Transverse colon (tissue), 4 donors: ENCODE data around the gene PHACTR3. TPM values are rescaled to one million over a fixed set of nuclear protein-coding genes. Genes with fewer than 3 reads are reported as not detected.

Experiments used
- DNase-seq: peaks from one replicate; pipeline ENCODE4 v3.0.0-alpha.2; 2019
- H3K27ac ChIP-seq, 4 donors: fragments of 200-600 bp; sonication (generic); 2 replicates each; pipeline ENCODE4 v1.5.1; 2016 to 2018; ENCODE audit warnings: inconsistent platforms in 4 of 4
- H3K27me3 ChIP-seq: fragments of 200-600 bp; sonication (generic); 2 replicates; pipeline ENCODE4 v1.5.1; 2017; ENCODE audit warnings: inconsistent platforms
- H3K36me3 ChIP-seq, 4 donors: fragments of 200-600 bp; sonication (generic); 2 replicates each; pipeline ENCODE4 v1.5.1; 2017 to 2019; ENCODE audit warnings: inconsistent platforms in 4 of 4
- H3K4me1 ChIP-seq, 4 donors: fragments of 200-600 bp; sonication (generic); 2 replicates each; pipeline ENCODE4 v1.5.1; 2017 to 2020; ENCODE audit warnings: inconsistent platforms in 4 of 4
- H3K4me3 ChIP-seq, 4 donors: fragments of 200-600 bp; sonication (generic); 1 replicate in 1 of 4; 2 replicates in 3 of 4; pipeline versions ENCODE4 v1.5.1 to v1.6.1; 2017 to 2019; ENCODE audit warnings: inconsistent platforms in 4 of 4
- H3K9me3 ChIP-seq, 2 donors: fragments of 200-600 bp; sonication (generic); 2 replicates each; pipeline ENCODE4 v1.5.1; 2017 to 2019; ENCODE audit warnings: inconsistent platforms in 2 of 2
- EP300 ChIP-seq: sonication (generic); formaldehyde crosslinking; IDR thresholded peaks from one replicate; pipeline ENCODE4 v1.6.1; 2017; ENCODE audit warnings: antibody characterized with exemption, low read depth
- POLR2A ChIP-seq: fragments of 450-650 bp; IDR thresholded peaks from one replicate; pipeline ENCODE4 v1.6.1; 2016; ENCODE audit warnings: antibody characterized with exemption, mild to moderate bottlenecking, moderate library complexity
- POLR2AphosphoS5 ChIP-seq, 3 donors: sonication (generic); formaldehyde crosslinking; IDR thresholded peaks; one replicate each; pipeline ENCODE4 v1.6.1; 2016; ENCODE audit warnings: antibody characterized with exemption in 3 of 3
- WGBS, 2 donors: methylation state at CpG; one replicate each; pipeline ENCODE4 v1.1.5; 2018; ENCODE audit warnings: low coverage in 1 of 2; 5-methylcytosine and 5-hydroxymethylcytosine counted together
- in situ Hi-C, 4 donors: fragments of 200-750 bp; cut with MboI; loops; one replicate each; pipeline versions ENCODE4 v1.15.0 to v1.15.1; 2017; ENCODE audit warnings: low sequenced_read_pairs in 3 of 4, low pct_ligation_motif_present in 1 of 4, low pct_unique_long_range_greater_than_20kb in 1 of 4
- intact Hi-C: fragments of 100-400 bp; cut with DNase I; formaldehyde crosslinking; loops from one replicate; pipeline ENCODE4 v1.15.1; 2023; ENCODE audit warnings: low total_unique reads
- total RNA-seq, 4 donors: library from RNA; depleted of rRNA; stranded (reverse); fragments of >200 nt; gene quantifications; one replicate each; pipeline ENCODE4 v1.1.0, GENCODE V29; 2016
- TF ChIP-seq, protein P1 (sequence below), 5 experiments: fragments of 200-600 bp in 3 of 5; fragments of 450-650 bp in 2 of 5; sonication (generic) in 3 of 5; IDR thresholded peaks; 1 replicate in 2 of 5; 2 replicates in 3 of 5; pipeline ENCODE4 v1.5.1; 2016 to 2017; ENCODE audit warnings: antibody characterized with exemption in 5 of 5, inconsistent platforms in 3 of 5, mild to moderate bottlenecking in 2 of 5, moderate library complexity in 1 of 5

Gene PHACTR3
- total RNA-seq, 4 donors from 2014 or later = 1.6 to 7.1 (median 5.6) TPM

- H3K9me3 ChIP-seq = no peaks in the 10 kb centered on the region
- peak; percentile 35 for DNase-seq
- no peaks in the 10 kb centered on the region for H3K4me1 ChIP-seq
- intact Hi-C loops (no loop called here), in situ Hi-C loops (loop anchor here in 1 of 4 donors (25.0 kb wide), 1 partner anchor 179 kb away; no protein-coding TSS in a partner anchor)
- H3K36me3 ChIP-seq = no peaks in the 10 kb centered on the region
- no peak for TF ChIP-seq POLR2A
- H3K4me3 ChIP-seq = no peak overlapping the region
- peak overlapping the region in 1 of 4 donors; percentile 29 for H3K27ac ChIP-seq
- peaks cover 13% of the 10 kb centered on the region for H3K27me3 ChIP-seq
- 71 to 87% methylated on average over 3 to 31 of the region's 31 CpGs for WGBS, 2 donors
Measured at GRCh38 chr20:59583428-59584277, 20.7 kb upstream of the PHACTR3 start.

- H3K9me3 ChIP-seq = no peaks in the 10 kb centered on the region
- TF ChIP-seq EP300 (no peak), POLR2AphosphoS5 (IDR thresholded peaks at IDR 0.05) (no peak), POLR2A (no peak)
- TF ChIP-seq, protein P1, sequence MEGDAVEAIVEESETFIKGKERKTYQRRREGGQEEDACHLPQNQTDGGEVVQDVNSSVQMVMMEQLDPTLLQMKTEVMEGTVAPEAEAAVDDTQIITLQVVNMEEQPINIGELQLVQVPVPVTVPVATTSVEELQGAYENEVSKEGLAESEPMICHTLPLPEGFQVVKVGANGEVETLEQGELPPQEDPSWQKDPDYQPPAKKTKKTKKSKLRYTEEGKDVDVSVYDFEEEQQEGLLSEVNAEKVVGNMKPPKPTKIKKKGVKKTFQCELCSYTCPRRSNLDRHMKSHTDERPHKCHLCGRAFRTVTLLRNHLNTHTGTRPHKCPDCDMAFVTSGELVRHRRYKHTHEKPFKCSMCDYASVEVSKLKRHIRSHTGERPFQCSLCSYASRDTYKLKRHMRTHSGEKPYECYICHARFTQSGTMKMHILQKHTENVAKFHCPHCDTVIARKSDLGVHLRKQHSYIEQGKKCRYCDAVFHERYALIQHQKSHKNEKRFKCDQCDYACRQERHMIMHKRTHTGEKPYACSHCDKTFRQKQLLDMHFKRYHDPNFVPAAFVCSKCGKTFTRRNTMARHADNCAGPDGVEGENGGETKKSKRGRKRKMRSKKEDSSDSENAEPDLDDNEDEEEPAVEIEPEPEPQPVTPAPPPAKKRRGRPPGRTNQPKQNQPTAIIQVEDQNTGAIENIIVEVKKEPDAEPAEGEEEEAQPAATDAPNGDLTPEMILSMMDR (IDR thresholded peaks at IDR 0.05) = no peak
- H3K27ac ChIP-seq = no peak overlapping the region
- no peak overlapping the region for H3K4me3 ChIP-seq
- 78 to 87% methylated on average over 1 to 15 of the region's 15 CpGs for WGBS, 2 donors
- DNase-seq = no peak
- intact Hi-C loops = no loop called here
- H3K36me3 ChIP-seq = no peaks in the 10 kb centered on the region
- peaks cover 8% of the 10 kb centered on the region for H3K27me3 ChIP-seq
- no peaks in the 10 kb centered on the region for H3K4me1 ChIP-seq
- in situ Hi-C loops = loop anchor here in 1 of 4 donors (25.0 kb wide), 1 partner anchor 178 kb away; no protein-coding TSS in a partner anchor
Measured at GRCh38 chr20:59584278-59584925, 19.9 kb upstream of the PHACTR3 start.

- Histone ChIP-seq H3K4me1 (no peaks in the 10 kb centered on the region), H3K9me3 (no peaks in the 10 kb centered on the region), H3K4me3 (no peak overlapping the region), H3K27ac (no peak overlapping the region), H3K36me3 (no peaks in the 10 kb centered on the region), H3K27me3 (no peaks in the 10 kb centered on the region)
- in situ Hi-C loops = loop anchor here in 1 of 4 donors (25.0 kb wide), 1 partner anchor 176 kb away; no protein-coding TSS in a partner anchor
- no peak for DNase-seq
- intact Hi-C loops = no loop called here
- TF ChIP-seq POLR2AphosphoS5 (IDR thresholded peaks at IDR 0.05) (no peak), POLR2A (no peak), EP300 (no peak)
- TF ChIP-seq, protein P1 (IDR thresholded peaks at IDR 0.05) = no peak
- WGBS, 2 donors = 51 to 73% methylated on average over 10 to 16 of the region's 16 CpGs
Measured at GRCh38 chr20:59585714-59586409, 18.5 kb upstream of the PHACTR3 start.

DNA sequence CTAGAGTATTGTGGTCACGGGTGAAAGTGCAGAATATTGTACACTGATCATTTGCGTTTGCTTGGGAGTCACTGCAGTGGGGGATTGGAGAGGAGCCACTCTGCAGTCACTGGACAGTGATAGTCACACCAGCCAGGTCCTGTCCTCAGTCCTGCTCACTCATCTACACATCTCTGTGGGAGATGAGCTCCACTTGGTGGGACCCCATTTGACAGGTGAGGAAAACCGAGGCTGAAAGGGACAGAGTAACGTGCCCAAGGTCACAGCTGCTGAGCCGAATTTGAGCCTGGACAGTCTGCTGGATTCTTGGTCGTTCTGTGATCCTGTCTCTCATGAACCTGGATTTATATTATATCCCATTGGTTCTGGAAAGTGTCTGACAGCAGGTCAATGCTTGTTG, 17.7 kb upstream of the PHACTR3 start:
- no peaks in the 10 kb centered on the region for H3K36me3 ChIP-seq
- H3K4me3 ChIP-seq = no peak overlapping the region
- no peaks in the 10 kb centered on the region for H3K9me3 ChIP-seq
- H3K27me3 ChIP-seq = no peaks in the 10 kb centered on the region
- no peak overlapping the region for H3K27ac ChIP-seq
- DNase-seq = no peak
- TF ChIP-seq POLR2AphosphoS5 (IDR thresholded peaks at IDR 0.05) (no peak), EP300 (no peak), POLR2A (no peak)
- TF ChIP-seq, protein P1 (IDR thresholded peaks at IDR 0.05) = no peak
- H3K4me1 ChIP-seq = no peaks in the 10 kb centered on the region
- in situ Hi-C loops = loop anchor here in 1 of 4 donors (25.0 kb wide), 1 partner anchor 176 kb away; no protein-coding TSS in a partner anchor
- 75 to 95% methylated on average over 2 to 5 of the region's 6 CpGs for WGBS, 2 donors
- intact Hi-C loops = no loop called here
